Upper lobe of left lung (tissue), 4 donors: ENCODE measurements around the gene AKNAD1.

Experiments used
- CTCF ChIP-seq, 6 experiments: fragments of 450-650 bp in 4 of 6; fragments of 200-600 bp in 2 of 6; sonication (generic) in 2 of 6; IDR thresholded peaks; one replicate each; pipeline ENCODE4 v1.5.1; 2016 to 2019; ENCODE audit warnings: antibody characterized with exemption in 6 of 6
- EP300 ChIP-seq, 4 donors: sonication (generic); formaldehyde crosslinking; IDR thresholded peaks; one replicate each; pipeline ENCODE4 v1.5.1; 2017; ENCODE audit warnings: antibody characterized with exemption in 4 of 4, control low read depth in 2 of 4
- POLR2A ChIP-seq, 4 donors: fragments of 450-650 bp; IDR thresholded peaks; one replicate each; pipeline ENCODE4 v1.5.1; 2016 to 2017; ENCODE audit warnings: antibody characterized with exemption in 4 of 4, mild to moderate bottlenecking in 2 of 4
- POLR2AphosphoS5 ChIP-seq, 2 donors: sonication (generic); formaldehyde crosslinking; IDR thresholded peaks; one replicate each; pipeline ENCODE4 v1.5.1; 2017; ENCODE audit warnings: antibody characterized with exemption in 2 of 2

DNA sequence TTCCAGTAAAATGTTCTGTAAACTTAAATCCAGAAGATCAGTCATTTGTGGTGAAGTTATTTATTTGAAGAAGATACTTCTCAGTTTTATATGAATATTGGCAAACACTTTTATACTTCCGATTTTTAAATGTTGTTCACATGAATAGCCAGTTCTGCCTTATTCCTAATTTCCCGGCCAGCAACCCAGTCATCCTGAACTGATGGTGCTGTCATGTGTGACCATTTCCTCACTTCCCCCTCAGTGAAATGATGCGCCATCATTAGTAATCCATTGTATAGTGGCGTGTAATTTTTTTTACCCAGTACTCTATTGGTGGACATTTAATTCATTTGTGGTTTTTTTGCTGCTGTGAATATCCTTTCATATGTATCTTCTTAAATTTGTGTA lies 36.2 kb upstream of the AKNAD1 start:
- TF ChIP-seq CTCF (IDR thresholded peaks at IDR 0.05): no peak
- TF ChIP-seq POLR2AphosphoS5 (IDR thresholded peaks at IDR 0.05): no peak
- TF ChIP-seq EP300 (IDR thresholded peaks at IDR 0.05): no peak
- no peak for TF ChIP-seq POLR2A (IDR thresholded peaks at IDR 0.05)
